ENCODE data around the gene CNOT6.

DNA sequence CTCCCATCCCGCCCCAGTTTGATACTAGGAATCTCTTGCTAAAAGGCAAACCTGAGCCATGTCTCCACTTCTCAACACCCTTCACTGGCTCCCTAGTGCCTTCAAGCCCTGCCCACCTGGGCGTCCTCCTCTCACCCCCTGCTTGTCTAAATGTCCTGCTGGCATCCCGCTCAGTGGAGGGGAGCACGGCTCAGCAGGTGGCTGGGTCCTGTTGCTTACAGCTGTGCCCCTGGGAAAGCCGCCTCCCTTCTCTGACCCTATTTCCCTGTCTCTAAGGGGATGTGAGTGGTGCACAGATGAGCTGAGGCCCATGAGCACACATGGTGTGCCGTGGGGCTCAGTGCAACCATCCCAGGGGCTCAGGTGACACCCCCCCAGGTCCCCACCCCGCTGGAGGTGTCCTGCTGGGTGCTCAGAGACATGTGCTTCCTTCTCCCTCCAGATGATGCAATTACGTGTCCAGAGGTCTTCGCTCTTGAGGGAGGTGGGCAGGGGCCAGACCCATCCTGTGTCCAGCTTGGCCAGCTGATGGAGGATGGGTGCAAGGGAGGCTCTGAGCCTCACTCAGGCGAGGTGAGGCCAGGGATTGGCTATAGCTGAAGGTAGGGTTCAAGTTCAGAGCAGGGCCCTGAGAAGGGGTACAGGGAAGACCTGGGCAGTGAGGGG, 131.1 kb downstream of the CNOT6 start:
- TF ChIP-seq, protein P1, sequence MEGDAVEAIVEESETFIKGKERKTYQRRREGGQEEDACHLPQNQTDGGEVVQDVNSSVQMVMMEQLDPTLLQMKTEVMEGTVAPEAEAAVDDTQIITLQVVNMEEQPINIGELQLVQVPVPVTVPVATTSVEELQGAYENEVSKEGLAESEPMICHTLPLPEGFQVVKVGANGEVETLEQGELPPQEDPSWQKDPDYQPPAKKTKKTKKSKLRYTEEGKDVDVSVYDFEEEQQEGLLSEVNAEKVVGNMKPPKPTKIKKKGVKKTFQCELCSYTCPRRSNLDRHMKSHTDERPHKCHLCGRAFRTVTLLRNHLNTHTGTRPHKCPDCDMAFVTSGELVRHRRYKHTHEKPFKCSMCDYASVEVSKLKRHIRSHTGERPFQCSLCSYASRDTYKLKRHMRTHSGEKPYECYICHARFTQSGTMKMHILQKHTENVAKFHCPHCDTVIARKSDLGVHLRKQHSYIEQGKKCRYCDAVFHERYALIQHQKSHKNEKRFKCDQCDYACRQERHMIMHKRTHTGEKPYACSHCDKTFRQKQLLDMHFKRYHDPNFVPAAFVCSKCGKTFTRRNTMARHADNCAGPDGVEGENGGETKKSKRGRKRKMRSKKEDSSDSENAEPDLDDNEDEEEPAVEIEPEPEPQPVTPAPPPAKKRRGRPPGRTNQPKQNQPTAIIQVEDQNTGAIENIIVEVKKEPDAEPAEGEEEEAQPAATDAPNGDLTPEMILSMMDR (IDR thresholded peaks at IDR 0.05): no peak
- no peak for TF ChIP-seq EZH2phosphoT487 (IDR thresholded peaks at IDR 0.05)
